ENCODE measurements around the gene TMEM213. TPM values are rescaled to one million over a fixed set of nuclear protein-coding genes. Genes with fewer than 3 reads are reported as not detected.

TMEM213 gene
- polyA plus RNA-seq, 1 donor from 2014 or later = not detected

- no peak for TF ChIP-seq REST (IDR thresholded peaks at IDR 0.05; ENCODE audit: borderline replicate concordance)
- TF ChIP-seq TAF1 (IDR thresholded peaks at IDR 0.05; ENCODE audit: low read depth) = no peak
- TF ChIP-seq POLR2AphosphoS5 (IDR thresholded peaks at IDR 0.05) = no peak
- no peak for TF ChIP-seq MXI1 (conservative IDR thresholded peaks at IDR 0.05; ENCODE audit: poor library complexity, severe bottlenecking)
- TF ChIP-seq, protein P1, sequence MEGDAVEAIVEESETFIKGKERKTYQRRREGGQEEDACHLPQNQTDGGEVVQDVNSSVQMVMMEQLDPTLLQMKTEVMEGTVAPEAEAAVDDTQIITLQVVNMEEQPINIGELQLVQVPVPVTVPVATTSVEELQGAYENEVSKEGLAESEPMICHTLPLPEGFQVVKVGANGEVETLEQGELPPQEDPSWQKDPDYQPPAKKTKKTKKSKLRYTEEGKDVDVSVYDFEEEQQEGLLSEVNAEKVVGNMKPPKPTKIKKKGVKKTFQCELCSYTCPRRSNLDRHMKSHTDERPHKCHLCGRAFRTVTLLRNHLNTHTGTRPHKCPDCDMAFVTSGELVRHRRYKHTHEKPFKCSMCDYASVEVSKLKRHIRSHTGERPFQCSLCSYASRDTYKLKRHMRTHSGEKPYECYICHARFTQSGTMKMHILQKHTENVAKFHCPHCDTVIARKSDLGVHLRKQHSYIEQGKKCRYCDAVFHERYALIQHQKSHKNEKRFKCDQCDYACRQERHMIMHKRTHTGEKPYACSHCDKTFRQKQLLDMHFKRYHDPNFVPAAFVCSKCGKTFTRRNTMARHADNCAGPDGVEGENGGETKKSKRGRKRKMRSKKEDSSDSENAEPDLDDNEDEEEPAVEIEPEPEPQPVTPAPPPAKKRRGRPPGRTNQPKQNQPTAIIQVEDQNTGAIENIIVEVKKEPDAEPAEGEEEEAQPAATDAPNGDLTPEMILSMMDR (IDR thresholded peaks at IDR 0.05; ENCODE audit: poor library complexity, severe bottlenecking) = no peak
- no peak for TF ChIP-seq SMC3 (conservative IDR thresholded peaks at IDR 0.05; ENCODE audit: poor library complexity)
- no peak for TF ChIP-seq RAD21 (conservative IDR thresholded peaks at IDR 0.05)
- TF ChIP-seq EZH2 (IDR thresholded peaks at IDR 0.05; ENCODE audit: borderline replicate concordance, insufficient read depth, low read length, poor library complexity, severe bottlenecking) = no peak
- TF ChIP-seq EP300 (conservative IDR thresholded peaks at IDR 0.05; ENCODE audit: poor library complexity, severe bottlenecking) = no peak
- no peaks in the 10 kb centered on the region for H3F3A ChIP-seq (ENCODE audit: insufficient read depth, low read length, poor library complexity, severe bottlenecking)
- peaks cover 7% of the 10 kb centered on the region for H3K36me3 ChIP-seq (ENCODE audit: insufficient read depth, low read length)
- no peak overlapping the region for H3K4me2 ChIP-seq (ENCODE audit: low read length)
- no peaks in the 10 kb centered on the region for H3K79me2 ChIP-seq (replicated peaks; ENCODE audit: insufficient read depth, low read length)
- H3K27ac ChIP-seq (ENCODE audit: low read length) = no peak overlapping the region
- H3K9me2 ChIP-seq (ENCODE audit: insufficient read depth, low read length) = no peaks in the 10 kb centered on the region
- H4K20me1 ChIP-seq (ENCODE audit: insufficient read depth) = no peaks in the 10 kb centered on the region
- H2AFZ ChIP-seq (ENCODE audit: low read depth, low read length) = no peak overlapping the region
- H3K4me3 ChIP-seq (ENCODE audit: low read length) = no peak overlapping the region
- H3K9me3 ChIP-seq (ENCODE audit: low read length) = no peaks in the 10 kb centered on the region
- no peak overlapping the region for H3K9ac ChIP-seq (ENCODE audit: low read length)
- H3K27me3 ChIP-seq (ENCODE audit: insufficient read depth, low read depth, low read length) = no peaks in the 10 kb centered on the region
These were observed 70.0 kb downstream of the TMEM213 start for GRCh38 chr7:138867744-138868143.

DNA sequence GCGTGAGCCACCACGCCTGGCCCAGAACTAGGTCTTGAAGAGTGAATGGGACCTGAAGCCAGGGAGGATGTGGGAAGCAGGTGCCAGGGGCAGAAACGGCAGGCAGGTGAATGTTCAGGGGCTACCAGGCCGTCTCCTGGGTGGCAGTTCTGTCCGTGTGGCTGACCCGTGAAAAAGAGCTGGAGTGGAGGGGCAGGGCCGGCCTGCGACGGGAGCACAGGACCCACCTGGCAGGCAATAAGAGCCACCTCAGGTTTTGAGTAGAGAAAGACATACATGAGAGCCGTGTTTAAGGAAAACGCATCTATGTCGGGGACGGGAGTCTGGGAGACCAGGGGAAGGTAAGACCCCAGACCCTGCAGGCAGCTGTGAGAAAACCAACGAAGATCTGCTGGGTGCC is 70.9 kb downstream of the TMEM213 start:
- Histone ChIP-seq H4K20me1 (ENCODE audit: insufficient read depth) (no peaks in the 10 kb centered on the region), H3K27me3 (ENCODE audit: insufficient read depth, low read depth, low read length) (no peaks in the 10 kb centered on the region), H3F3A (ENCODE audit: insufficient read depth, low read length, poor library complexity, severe bottlenecking) (no peaks in the 10 kb centered on the region), H3K79me2 (replicated peaks; ENCODE audit: insufficient read depth, low read length) (no peaks in the 10 kb centered on the region), H3K4me2 (ENCODE audit: low read length) (no peak overlapping the region), H3K9me2 (ENCODE audit: insufficient read depth, low read length) (no peaks in the 10 kb centered on the region), H3K9ac (ENCODE audit: low read length) (no peak overlapping the region), H2AFZ (ENCODE audit: low read depth, low read length) (no peak overlapping the region), H3K9me3 (ENCODE audit: low read length) (no peaks in the 10 kb centered on the region), H3K36me3 (ENCODE audit: insufficient read depth, low read length) (peaks cover 7% of the 10 kb centered on the region), H3K27ac (ENCODE audit: low read length) (no peak overlapping the region), H3K4me3 (ENCODE audit: low read length) (no peak overlapping the region)
- TF ChIP-seq EZH2 (IDR thresholded peaks at IDR 0.05; ENCODE audit: borderline replicate concordance, insufficient read depth, low read length, poor library complexity, severe bottlenecking) (no peak), MXI1 (conservative IDR thresholded peaks at IDR 0.05; ENCODE audit: poor library complexity, severe bottlenecking) (no peak), REST (IDR thresholded peaks at IDR 0.05; ENCODE audit: borderline replicate concordance) (no peak), POLR2AphosphoS5 (IDR thresholded peaks at IDR 0.05) (no peak), EP300 (conservative IDR thresholded peaks at IDR 0.05; ENCODE audit: poor library complexity, severe bottlenecking) (no peak), TAF1 (IDR thresholded peaks at IDR 0.05; ENCODE audit: low read depth) (no peak), SMC3 (conservative IDR thresholded peaks at IDR 0.05; ENCODE audit: poor library complexity) (no peak), RAD21 (conservative IDR thresholded peaks at IDR 0.05) (no peak)
- TF ChIP-seq, protein P1 (IDR thresholded peaks at IDR 0.05; ENCODE audit: poor library complexity, severe bottlenecking) = no peak
